GM23338 (cell line): ENCODE data around the gene SPECC1. TPM values are rescaled to one million over a fixed set of nuclear protein-coding genes. Genes with fewer than 3 reads are reported as not detected.

Source experiments
- ATAC-seq: fragments of 200-7000 bp; cut with Tn5 transposase; 3 replicates; pipeline ENCODE4 v1.9.1; 2020
- DNase-seq: peaks from one replicate; pipeline ENCODE4 v3.0.0-alpha.2; 2015; ENCODE audit warnings: low spot score
- H2AFZ ChIP-seq: fragments of 200-600 bp; sonication (generic); 2 replicates; pipeline ENCODE4 v1.8.0; 2016; ENCODE audit warnings: antibody characterized with exemption, mild to moderate bottlenecking, moderate library complexity
- H3F3A ChIP-seq: fragments of 200-600 bp; sonication (generic); replicated peaks from 2 replicates; pipeline ENCODE4 v1.8.0; 2017; ENCODE audit warnings: antibody characterized with exemption, mixed run types, low read depth
- H3K27ac ChIP-seq: fragments of 200-600 bp; sonication (generic); 2 replicates; pipeline ENCODE4 v1.6.1; 2016; ENCODE audit warnings: low read depth
- H3K27me3 ChIP-seq: fragments of 200-600 bp; sonication (generic); 2 replicates; pipeline ENCODE4 v1.8.0; 2016; ENCODE audit warnings: mild to moderate bottlenecking, mixed run types, moderate library complexity; ENCODE audit not compliant: insufficient read depth
- H3K36me3 ChIP-seq: fragments of 200-600 bp; sonication (generic); 2 replicates; pipeline ENCODE4 v1.8.0; 2016; ENCODE audit warnings: mild to moderate bottlenecking; ENCODE audit not compliant: insufficient read depth
- H3K4me1 ChIP-seq: fragments of 200-600 bp; sonication (generic); 2 replicates; pipeline ENCODE4 v1.8.0; 2016; ENCODE audit warnings: mild to moderate bottlenecking, moderate library complexity; ENCODE audit not compliant: insufficient read depth
- H3K4me2 ChIP-seq: fragments of 200-600 bp; sonication (generic); 2 replicates; pipeline ENCODE4 v1.7.1; 2017; ENCODE audit warnings: mixed run types
- H3K4me3 ChIP-seq: fragments of 200-600 bp; sonication (generic); 2 replicates; pipeline ENCODE4 v1.6.1; 2016; ENCODE audit warnings: mixed run types
- H3K79me2 ChIP-seq: fragments of 200-600 bp; sonication (generic); replicated peaks from 2 replicates; pipeline ENCODE4 v1.8.0; 2017; ENCODE audit warnings: mild to moderate bottlenecking; ENCODE audit not compliant: insufficient read depth
- H3K9me2 ChIP-seq: fragments of 200-600 bp; sonication (generic); 2 replicates; pipeline ENCODE4 v1.8.0; 2017; ENCODE audit not compliant: insufficient read depth
- H4K20me1 ChIP-seq: fragments of 200-600 bp; sonication (generic); replicated peaks from 2 replicates; pipeline ENCODE4 v1.8.0; 2017; ENCODE audit warnings: mild to moderate bottlenecking; ENCODE audit not compliant: insufficient read depth
- H3K27ac Mint-ChIP-seq: 2 replicates; pipeline ENCODE4 v1.8.0; 2020; ENCODE audit warnings: inconsistent platforms, mild to moderate bottlenecking, moderate library complexity, mixed read lengths
- H3K27me3 Mint-ChIP-seq: 3 replicates; pipeline ENCODE4 v1.8.0; 2022; ENCODE audit warnings: low read depth, mild to moderate bottlenecking, moderate library complexity, mixed read lengths, inconsistent platforms; ENCODE audit not compliant: insufficient read depth, poor library complexity
- H3K36me3 Mint-ChIP-seq: 3 replicates; pipeline ENCODE4 v1.8.0; 2021; ENCODE audit warnings: low read depth, mild to moderate bottlenecking, inconsistent platforms, moderate library complexity, mixed read lengths
- H3K4me1 Mint-ChIP-seq: 3 replicates; pipeline ENCODE4 v1.8.0; 2020; ENCODE audit warnings: mild to moderate bottlenecking, inconsistent platforms, mixed read lengths
- H3K4me3 Mint-ChIP-seq: 3 replicates; pipeline ENCODE4 v1.8.0; 2021; ENCODE audit warnings: moderate library complexity, mild to moderate bottlenecking, inconsistent platforms, mixed read lengths
- H3K9me3 Mint-ChIP-seq: 3 replicates; pipeline ENCODE4 v1.8.0; 2020; ENCODE audit warnings: moderate library complexity, mild to moderate bottlenecking, inconsistent platforms, mixed read lengths
- CREB1 ChIP-seq: fragments of 250-450 bp; sonication (Bioruptor Pico); IDR thresholded peaks from 2 replicates; pipeline ENCODE4 v1.5.0; 2020; ENCODE audit warnings: low read depth, mild to moderate bottlenecking, moderate library complexity
- EZH2 ChIP-seq: fragments of 200-600 bp; sonication (generic); IDR thresholded peaks from one replicate; pipeline ENCODE4 v1.8.0; 2017; ENCODE audit warnings: antibody characterized with exemption, mild to moderate bottlenecking, low read depth; ENCODE audit not compliant: unreplicated experiment
- EZH2phosphoT487 ChIP-seq: fragments of 200-600 bp; sonication (generic); IDR thresholded peaks from one replicate; pipeline ENCODE4 v1.8.1; 2018; ENCODE audit warnings: antibody characterized with exemption; ENCODE audit not compliant: unreplicated experiment
- JUNB ChIP-seq: IDR thresholded peaks from one replicate; pipeline ENCODE4 v1.6.1; 2016; ENCODE audit warnings: antibody characterized with exemption; ENCODE audit not compliant: unreplicated experiment
- NANOG ChIP-seq: IDR thresholded peaks from 2 replicates; pipeline ENCODE4 v1.6.1; 2016; ENCODE audit warnings: antibody characterized with exemption, borderline replicate concordance
- POLR2AphosphoS5 ChIP-seq: IDR thresholded peaks from 2 replicates; pipeline ENCODE4 v1.6.1; 2016; ENCODE audit warnings: antibody characterized with exemption, low read depth
- STAT1 ChIP-seq: IDR thresholded peaks from one replicate; pipeline ENCODE4 v1.6.1; 2016; ENCODE audit warnings: antibody characterized with exemption; ENCODE audit not compliant: unreplicated experiment
- ZNF114 ChIP-seq: fragments of 250-450 bp; sonication (Bioruptor Pico); IDR thresholded peaks from 2 replicates; pipeline ENCODE4 v1.5.0; 2020; ENCODE audit warnings: mild to moderate bottlenecking, moderate library complexity
- ZNF331 ChIP-seq: fragments of 250-450 bp; sonication (Bioruptor Pico); IDR thresholded peaks from 2 replicates; pipeline ENCODE4 v1.5.0; 2020; ENCODE audit warnings: low read depth, mild to moderate bottlenecking, moderate library complexity
- polyA plus RNA-seq: library from polyadenylated mRNA; unstranded; fragments of >200 nt; fragmentation: Nextera tagmentation; extraction: Ambion mirVana; gene quantifications from 2 replicates; pipeline ENCODE4 v1.2.1, GENCODE V29; 2016
- total RNA-seq: library from RNA; depleted of rRNA; stranded (reverse); fragments of >200 nt; shearing (Covaris generic); gene quantifications from 2 replicates; pipeline ENCODE4 v1.2.3, GENCODE V29; 2014
- TF ChIP-seq, protein P1 (sequence below): fragments of 250-450 bp; sonication (Bioruptor Pico); IDR thresholded peaks from 2 replicates; pipeline ENCODE4 v1.5.0; 2020; ENCODE audit warnings: mild to moderate bottlenecking, moderate library complexity
- TF ChIP-seq, protein P2 (sequence below): IDR thresholded peaks from 2 replicates; pipeline ENCODE4 v1.6.1; 2016; ENCODE audit warnings: antibody characterized with exemption

Gene SPECC1
- total and polyA plus RNA-seq, 2 experiments from 2014 or later, result 42.6 to 101 TPM

DNA sequence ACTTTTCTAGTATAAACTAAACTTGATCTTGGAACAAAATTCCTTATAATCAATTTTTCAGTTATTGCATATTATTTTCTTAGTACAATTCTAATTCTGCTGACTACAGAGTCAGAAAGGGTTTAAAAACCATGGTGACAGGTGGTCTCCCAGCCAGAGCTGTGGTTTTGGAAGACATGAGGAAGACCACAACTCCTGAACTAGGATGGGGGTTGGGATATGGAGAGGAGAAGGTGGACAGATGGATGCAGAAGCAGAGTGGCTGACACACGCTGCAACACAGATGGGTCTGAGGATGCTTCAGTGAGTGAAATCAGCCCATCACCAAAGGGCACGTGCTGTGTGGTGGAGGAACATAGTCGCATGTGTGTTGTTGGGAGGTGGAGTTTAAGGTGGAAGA lies 270.5 kb downstream of the SPECC1 start:
- Histone ChIP-seq H3K27ac (no peak overlapping the region), H4K20me1 (peaks cover 5% of the 10 kb centered on the region), H3K9me2 (no peaks in the 10 kb centered on the region), H3K36me3 (no peaks in the 10 kb centered on the region), H3K4me2 (no peak overlapping the region), H3K27me3 (no peaks in the 10 kb centered on the region), H2AFZ (no peak overlapping the region), H3K79me2 (0 out of 2 replicates have a peak, but pooled peaks cover 4% of the 10 kb centered on the region), H3K4me3 (no peak overlapping the region), H3F3A (no peaks in the 10 kb centered on the region), H3K4me1 (no peaks in the 10 kb centered on the region)
- DNase-seq (no peak), ATAC-seq (no peak)
- Mint-ChIP-seq H3K4me1 (no peaks in the 10 kb centered on the region), H3K9me3 (no peaks in the 10 kb centered on the region; the same call in 2 of the 3 replicates), H3K27ac (no peak overlapping the region), H3K36me3 (peaks cover 17% of the 10 kb centered on the region), H3K4me3 (no peak overlapping the region), H3K27me3 (no peaks in the 10 kb centered on the region)
- no peak for TF ChIP-seq EZH2phosphoT487
- no peak for TF ChIP-seq ZNF114 (CRISPR knock-in tag)
- TF ChIP-seq, protein P1, sequence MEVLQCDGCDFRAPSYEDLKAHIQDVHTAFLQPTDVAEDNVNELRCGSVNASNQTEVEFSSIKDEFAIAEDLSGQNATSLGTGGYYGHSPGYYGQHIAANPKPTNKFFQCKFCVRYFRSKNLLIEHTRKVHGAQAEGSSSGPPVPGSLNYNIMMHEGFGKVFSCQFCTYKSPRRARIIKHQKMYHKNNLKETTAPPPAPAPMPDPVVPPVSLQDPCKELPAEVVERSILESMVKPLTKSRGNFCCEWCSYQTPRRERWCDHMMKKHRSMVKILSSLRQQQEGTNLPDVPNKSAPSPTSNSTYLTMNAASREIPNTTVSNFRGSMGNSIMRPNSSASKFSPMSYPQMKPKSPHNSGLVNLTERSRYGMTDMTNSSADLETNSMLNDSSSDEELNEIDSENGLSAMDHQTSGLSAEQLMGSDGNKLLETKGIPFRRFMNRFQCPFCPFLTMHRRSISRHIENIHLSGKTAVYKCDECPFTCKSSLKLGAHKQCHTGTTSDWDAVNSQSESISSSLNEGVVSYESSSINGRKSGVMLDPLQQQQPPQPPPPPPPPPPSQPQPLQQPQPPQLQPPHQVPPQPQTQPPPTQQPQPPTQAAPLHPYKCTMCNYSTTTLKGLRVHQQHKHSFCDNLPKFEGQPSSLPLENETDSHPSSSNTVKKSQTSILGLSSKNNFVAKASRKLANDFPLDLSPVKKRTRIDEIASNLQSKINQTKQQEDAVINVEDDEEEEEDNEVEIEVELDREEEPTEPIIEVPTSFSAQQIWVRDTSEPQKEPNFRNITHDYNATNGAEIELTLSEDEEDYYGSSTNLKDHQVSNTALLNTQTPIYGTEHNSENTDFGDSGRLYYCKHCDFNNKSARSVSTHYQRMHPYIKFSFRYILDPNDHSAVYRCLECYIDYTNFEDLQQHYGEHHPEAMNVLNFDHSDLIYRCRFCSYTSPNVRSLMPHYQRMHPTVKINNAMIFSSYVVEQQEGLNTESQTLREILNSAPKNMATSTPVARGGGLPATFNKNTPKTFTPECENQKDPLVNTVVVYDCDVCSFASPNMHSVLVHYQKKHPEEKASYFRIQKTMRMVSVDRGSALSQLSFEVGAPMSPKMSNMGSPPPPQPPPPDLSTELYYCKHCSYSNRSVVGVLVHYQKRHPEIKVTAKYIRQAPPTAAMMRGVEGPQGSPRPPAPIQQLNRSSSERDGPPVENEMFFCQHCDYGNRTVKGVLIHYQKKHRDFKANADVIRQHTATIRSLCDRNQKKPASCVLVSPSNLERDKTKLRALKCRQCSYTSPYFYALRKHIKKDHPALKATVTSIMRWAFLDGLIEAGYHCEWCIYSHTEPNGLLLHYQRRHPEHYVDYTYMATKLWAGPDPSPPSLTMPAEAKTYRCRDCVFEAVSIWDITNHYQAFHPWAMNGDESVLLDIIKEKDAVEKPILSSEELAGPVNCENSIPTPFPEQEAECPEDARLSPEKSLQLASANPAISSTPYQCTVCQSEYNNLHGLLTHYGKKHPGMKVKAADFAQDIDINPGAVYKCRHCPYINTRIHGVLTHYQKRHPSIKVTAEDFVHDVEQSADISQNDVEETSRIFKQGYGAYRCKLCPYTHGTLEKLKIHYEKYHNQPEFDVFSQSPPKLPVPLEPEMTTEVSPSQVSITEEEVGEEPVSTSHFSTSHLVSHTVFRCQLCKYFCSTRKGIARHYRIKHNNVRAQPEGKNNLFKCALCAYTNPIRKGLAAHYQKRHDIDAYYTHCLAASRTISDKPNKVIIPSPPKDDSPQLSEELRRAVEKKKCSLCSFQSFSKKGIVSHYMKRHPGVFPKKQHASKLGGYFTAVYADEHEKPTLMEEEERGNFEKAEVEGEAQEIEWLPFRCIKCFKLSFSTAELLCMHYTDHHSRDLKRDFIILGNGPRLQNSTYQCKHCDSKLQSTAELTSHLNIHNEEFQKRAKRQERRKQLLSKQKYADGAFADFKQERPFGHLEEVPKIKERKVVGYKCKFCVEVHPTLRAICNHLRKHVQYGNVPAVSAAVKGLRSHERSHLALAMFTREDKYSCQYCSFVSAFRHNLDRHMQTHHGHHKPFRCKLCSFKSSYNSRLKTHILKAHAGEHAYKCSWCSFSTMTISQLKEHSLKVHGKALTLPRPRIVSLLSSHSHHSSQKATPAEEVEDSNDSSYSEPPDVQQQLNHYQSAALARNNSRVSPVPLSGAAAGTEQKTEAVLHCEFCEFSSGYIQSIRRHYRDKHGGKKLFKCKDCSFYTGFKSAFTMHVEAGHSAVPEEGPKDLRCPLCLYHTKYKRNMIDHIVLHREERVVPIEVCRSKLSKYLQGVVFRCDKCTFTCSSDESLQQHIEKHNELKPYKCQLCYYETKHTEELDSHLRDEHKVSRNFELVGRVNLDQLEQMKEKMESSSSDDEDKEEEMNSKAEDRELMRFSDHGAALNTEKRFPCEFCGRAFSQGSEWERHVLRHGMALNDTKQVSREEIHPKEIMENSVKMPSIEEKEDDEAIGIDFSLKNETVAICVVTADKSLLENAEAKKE, result no peak
- no peak for TF ChIP-seq STAT1
- no peak for TF ChIP-seq CREB1 (CRISPR knock-in tag)
- no peak for TF ChIP-seq JUNB
- TF ChIP-seq, protein P2, sequence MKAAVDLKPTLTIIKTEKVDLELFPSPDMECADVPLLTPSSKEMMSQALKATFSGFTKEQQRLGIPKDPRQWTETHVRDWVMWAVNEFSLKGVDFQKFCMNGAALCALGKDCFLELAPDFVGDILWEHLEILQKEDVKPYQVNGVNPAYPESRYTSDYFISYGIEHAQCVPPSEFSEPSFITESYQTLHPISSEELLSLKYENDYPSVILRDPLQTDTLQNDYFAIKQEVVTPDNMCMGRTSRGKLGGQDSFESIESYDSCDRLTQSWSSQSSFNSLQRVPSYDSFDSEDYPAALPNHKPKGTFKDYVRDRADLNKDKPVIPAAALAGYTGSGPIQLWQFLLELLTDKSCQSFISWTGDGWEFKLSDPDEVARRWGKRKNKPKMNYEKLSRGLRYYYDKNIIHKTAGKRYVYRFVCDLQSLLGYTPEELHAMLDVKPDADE, result no peak
- no peak for TF ChIP-seq EZH2
- no peak for TF ChIP-seq ZNF331 (CRISPR knock-in tag)
- TF ChIP-seq POLR2AphosphoS5, result no peak
- no peak for TF ChIP-seq NANOG
